EL (cell line): Measurements from ENCODE around the gene SERF2.
"Not testable (repeated sequence)": the region's sequence is repeated elsewhere in the genome, so short reads cannot be mapped to it uniquely, and the experiment has no call there.

Source experiments
- DNase-seq: peaks from one replicate; pipeline ENCODE4 v3.0.0-alpha.2; 2016

Gene SERF2

DNA sequence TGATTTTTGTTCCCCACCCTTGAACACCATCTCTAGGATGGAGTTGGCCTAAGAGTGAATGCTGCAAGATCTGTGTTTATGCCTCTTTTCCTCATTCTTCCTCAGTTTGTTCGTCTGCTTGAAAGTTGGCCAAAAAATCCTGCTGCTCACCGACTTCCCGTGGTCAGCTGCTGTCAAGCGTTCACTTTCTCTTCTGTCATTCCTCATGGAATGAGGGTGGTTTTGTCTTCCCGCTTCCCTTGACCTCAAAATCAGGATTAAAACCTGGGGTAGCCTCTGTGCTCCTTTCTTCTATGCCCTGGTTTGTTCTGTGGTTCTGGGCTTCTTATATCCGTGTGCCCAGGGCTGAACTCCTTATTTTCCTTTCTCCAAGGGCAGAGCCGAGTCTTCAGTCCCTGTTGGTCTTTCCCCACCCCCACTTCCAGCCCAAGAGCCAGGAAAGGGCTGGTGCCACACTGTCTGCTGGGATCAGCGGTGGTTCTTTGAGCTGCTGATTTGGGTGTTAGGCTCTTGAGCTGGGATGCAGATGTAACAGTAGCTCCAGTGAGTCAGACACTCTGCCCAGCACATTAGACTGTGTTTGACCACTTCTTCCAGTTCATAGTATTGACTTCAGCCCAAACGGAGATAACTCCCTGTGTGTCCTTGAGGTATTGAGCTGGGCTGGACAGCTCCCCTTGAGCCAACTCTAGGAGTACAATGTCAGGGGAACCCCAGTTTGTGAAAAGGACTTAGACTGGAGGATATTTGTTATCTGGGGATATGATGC lies 2.3 kb downstream of the SERF2 start:
- peak; percentile 64 for DNase-seq

DNA sequence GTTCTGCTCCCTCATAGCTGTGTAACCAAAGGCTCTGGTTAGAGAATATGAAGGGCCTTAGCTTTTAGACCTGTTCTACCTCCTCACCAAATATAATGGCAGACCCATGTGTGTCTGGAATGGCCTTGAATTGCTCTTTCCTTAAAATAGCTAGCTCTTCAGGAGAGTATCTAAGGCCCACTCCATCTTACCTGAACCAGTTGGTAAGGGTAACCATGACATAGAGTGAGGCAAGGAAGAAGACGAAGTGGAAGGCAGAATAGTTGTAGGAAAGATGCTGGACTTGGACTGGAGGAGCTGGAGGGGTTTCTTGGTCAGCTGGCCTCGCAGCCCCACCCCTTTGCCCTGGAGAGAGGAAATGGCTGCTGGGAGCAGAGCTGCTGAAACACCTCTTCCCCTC lies 3.1 kb downstream of the SERF2 start:
- DNase-seq, result no peak

DNA sequence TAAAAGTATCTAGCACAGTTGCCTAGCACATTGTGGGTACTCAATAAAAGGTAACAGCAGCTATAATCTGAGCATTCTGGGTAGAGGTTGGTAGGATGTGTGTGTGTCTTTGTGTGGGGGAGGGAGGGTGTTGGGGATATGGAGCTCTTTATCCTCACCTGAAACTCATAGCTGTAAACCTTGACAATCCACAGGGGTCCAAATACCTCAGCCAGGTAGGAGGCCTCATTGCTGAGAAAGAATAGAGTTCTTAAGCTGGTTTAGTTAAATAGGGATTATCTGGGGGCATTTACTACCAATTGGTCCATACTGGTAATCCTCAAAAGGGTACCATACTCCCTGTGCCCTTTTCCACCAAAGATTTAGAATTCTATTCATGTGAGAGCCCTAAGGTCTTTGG lies 3.9 kb downstream of the SERF2 start:
- DNase-seq, result no peak

DNA sequence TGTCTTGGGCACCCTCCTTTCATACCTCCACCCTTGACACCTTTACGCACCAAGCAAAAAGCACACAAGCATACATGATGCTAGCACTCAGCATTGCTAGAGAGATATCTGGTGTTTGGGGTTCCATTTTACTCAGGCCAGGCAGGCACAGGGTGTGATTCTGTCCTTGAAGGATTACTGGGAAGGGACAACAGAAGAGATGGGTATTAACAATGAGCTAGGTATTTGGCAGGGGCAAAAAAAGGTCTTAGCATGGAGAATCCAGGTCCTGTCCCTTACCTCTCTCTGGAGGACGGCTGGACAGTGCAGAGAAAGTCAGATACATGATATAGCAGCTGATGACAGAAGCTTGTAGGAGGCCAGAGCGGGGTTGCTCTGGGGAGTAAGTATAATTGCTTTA lies 4.4 kb downstream of the SERF2 start:
- DNase-seq, result no peak

DNA sequence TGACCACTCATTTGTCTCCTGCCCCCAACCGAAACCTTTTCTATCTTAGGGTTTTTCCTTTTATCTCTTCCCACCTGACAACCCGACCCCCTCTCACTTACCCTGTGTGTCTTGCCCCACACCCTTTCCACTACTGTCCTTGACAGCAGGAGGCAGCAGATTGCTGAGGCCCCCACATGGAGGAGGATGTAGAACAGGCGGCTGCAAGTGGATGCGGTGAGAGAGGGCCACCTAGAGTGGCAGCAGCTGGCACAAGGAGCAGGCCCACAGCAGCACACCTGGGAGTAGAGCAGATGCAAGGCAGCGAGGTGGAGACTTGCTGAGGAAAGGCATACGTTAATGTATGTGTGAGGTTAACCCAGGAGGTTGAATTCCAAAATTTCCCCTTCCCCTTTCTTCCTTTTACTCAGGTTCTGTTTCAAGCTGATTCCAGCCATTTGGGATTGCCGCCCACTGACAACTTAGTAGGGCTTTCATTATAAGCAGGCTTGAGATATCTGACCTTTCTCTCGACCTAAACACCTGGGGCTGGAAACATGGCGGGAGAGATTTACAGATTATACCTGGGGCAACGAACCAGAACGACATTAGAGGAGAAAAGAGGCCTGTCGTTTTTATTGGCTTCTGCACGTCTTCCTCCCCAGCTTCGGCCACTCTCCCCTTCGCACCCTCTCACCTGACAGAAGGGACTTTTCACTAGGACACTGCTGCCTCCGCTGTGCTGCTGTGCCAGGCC lies 7.3 kb downstream of the SERF2 start:
- DNase-seq, result no peak

DNA sequence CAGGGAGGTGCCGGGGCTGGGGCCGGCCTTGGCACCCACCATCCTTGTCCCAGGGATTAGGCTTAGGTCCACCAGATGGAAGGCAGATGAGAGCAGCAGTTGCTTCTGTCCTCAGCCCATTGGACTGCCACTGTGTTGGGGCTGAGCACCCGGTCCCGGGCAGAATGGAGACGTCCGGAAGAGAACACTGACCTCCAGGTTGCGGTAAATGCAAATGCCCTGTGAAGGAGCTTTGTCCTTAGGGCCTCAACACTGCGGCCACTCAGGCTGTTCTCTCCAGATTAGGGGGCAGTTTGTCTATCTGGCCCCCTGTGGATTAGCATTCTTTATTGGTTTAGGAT lies 7.8 kb downstream of the SERF2 start, which contains the start of gene SERINC4:
TSS of gene SERINC4 (minus strand) at position 276 of the 341 bp plus-strand sequence. CDS start at position 42, 234 bp downstream.
- no peak for DNase-seq

DNA sequence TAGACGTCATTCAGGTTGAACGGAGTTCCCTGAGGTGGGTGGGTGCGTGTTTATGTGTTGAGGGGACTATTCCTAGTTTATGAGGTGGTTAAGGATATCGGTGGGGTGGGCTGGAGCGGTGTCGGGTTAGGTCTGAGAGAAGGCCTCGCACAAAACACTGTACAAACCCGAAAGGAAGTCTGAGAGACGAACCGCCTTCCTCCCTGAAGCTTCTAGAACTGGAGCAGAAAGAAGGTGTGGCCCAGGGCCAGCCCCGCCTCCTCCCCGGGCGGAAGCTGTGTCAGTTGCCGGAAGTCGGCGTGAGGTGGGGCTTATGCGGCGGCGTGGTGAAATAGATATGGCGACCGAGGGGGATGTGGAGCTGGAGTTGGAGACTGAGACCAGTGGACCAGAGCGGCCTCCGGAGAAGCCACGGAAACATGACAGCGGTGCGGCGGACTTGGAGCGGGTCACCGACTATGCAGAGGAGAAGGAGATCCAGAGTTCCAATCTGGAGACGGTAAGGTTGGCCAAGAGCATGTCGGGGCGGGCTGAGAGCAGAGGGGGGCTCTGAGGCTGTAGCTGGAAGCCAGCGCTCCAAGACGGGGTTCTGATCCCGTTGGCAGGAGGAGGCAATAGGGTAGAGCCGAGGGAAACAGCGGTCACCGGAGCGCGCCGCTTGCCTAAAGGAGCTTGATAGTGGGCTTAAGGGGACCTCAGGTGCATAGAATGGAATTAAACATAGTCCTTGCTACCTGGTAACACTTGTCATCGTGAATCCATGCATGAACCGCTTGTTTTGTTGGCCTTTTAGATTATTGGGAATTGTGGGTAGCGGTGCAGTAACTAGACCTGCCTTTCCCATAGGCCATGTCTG lies 8.4 kb downstream of the SERF2 start, which contains the start of gene HYPK:
TSS of gene HYPK (plus strand) at position 314 of the 856 bp plus-strand sequence. CDS start at position 338, 24 bp downstream.
- DNase-seq, result peak; percentile 87

DNA sequence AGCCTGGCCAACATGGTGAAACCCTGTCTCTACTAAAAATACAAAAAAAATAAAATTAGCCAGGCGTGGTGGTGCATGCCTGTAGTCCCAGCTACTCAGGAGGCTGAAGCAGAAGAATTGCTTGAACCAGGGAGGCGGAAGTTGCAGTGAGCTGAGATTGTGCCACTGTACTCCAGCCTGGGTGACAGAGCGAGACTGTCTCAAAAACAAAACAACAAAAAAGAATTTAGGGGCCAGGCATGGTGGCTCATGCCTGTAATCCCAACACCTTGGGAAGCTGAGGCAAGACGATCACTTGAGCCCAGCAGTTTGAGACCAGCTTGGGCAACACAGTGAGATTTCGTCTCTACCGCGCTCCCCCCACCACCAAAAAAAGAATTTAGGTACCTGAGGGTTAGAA lies 10.6 kb downstream of the SERF2 start:
- DNase-seq, result not testable (repeated sequence)

DNA sequence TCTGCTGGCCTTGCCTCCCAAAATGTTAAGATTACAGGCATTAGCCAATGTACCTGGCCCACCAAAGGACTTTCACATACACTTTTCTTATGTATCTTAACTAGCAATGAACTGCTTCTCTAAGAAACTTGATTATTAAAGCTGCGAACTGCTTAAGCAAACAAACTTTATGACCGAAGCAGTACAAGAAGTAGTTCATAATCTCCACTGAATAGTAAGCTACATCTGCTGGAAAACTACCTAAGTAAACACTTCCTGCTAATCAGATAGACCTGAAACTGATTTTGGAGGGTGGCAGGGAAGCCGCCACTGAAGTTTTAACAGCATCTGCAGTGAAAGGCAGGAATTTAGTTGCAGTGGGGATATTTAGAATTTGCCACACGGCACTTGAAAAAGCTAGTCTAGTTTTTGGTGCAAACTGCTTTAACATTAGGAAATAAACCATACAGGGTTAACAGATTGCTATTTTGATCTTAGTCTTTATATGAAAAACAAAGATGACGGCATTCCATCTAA lies 16.4 kb downstream of the SERF2 start:
- DNase-seq, result no peak

DNA sequence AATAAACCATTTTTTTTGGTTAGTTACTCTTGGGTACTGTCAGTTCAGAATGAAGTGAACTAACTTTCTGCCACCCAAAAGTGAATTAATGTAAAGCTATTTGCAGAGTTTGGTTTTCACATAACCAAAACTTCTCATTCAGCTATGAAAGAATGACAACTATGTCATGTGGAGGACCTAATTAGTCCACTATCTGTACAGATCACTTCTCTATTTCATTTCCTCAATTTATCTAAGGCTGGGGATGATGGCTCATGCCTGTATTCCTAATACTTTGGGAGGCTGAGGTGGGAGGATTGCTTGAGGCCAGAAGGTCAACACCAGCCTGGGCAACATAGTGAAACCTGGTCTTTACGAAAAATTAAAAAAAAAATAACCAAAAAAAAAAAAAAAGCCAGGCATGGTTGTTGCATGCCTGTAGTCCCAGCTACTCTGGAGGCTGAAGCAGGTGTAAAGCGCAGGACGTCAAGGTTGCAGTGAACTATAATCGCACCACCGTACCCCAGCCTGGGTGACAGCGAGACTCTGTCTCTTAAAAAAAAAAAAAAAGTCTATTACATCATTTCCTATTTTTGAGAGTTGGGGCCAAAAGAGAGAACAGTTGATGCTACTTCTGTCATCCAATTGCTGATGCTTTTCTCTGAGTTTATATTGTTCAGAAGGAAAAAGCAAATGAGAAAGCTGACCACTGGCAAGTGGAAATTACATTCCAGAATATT lies 17.0 kb downstream of the SERF2 start:
- no peak for DNase-seq

DNA sequence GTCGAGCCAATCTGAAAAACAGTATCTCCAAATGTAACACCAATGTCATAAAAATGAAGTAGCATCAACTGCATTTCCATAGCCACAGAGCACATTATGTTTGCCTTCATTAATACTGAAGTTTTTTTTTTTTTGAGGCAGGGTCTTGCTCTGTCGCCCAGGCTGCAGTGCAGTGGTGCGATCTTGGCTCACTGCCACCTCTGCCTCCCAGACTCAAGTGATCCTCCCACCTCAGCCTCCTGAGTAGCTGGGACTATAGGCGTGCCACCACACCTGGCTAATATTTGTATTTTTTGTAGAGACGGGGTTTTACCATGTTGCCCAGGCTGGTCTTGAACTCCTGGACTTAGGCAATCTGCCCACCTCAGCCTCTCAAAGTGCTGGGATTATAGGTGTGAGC lies 22.9 kb downstream of the SERF2 start:
- DNase-seq, result not testable (repeated sequence)

DNA sequence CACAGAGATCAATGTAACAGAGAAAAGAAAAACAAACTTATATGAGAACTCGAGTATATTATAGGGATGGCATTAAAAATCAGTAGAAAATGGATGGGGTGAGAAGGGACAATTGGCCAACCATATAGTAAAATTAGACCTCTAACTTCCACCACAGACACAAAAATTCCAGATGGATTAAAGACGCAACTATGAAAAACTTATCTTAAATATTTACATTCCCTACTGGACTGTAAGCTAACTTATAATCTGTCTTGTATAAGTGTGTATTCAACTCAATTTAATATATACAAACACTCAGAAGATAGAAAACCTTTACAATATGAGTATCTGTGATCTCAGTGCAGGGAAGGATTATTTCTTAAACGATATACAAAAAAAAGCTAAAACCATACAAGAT lies 29.4 kb downstream of the SERF2 start:
- DNase-seq, result no peak

DNA sequence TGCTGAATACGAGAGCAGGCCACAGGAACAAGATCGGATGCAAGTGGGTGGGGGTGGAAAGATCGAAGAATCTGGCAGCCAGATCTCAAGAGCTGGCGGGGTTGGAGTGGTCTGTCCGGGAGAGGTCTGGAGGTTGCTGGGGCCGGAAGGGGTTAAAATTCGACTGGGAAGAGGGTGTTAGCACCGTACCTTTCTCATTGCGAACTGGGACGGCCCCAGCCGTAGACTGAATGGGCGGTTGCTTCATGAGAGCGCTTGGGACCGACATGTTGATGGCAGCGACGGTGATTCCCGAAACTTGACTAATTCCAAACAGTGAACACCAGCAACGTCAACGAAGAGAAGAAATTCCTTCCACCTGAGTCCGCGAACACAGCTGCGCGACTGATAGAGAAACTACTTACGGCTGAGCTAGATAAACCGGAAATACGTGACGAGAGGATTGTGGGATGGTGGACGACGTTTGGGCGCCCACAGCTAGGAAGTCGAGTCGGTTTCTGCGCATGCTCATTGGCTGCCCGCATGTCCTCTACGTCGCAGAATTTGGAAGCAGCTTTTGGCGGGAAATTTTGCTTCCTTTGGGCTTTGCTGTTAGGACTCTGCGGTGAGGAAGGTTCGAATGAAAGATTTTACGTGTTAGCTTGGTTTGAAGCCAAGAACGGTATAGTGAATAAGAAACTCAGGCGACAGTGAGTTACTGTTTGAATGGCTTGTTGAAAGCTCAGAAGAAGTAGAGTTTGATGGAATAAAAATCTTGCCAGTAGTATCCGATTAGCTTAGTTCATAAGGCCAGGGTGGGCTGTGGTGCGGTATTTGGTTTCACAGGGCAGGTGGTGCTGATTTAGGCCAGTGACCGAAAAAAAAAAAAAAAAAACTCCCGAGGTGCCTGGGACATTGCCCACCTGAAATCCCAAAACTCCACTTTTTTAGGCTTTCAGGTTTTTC lies 32.5 kb downstream of the SERF2 start, which contains the start of gene MFAP1:
TSS of gene MFAP1 (minus strand) at position 389 of the 945 bp plus-strand sequence. CDS start at position 268, 121 bp downstream.
- peak; percentile 97 for DNase-seq

DNA sequence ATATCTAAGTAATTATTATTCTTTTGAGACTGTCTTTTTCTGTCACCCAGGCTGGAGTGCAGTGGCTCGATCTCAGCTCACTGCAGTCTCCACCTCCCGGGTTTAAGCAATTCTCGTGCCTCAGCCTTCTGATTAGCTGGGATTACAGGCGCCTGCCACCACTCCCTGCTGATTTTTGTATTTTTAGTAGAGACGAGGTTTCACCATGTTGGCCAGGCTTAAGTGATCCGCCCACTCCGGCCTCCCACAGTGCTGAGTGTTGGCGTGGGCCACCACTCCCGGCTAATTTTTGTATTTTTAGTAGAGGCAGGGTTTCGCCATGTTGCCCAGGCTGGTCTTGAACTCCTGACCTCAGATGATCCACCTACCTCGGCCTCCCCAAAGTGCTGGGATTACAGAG lies 33.2 kb downstream of the SERF2 start:
- not testable (repeated sequence) for DNase-seq

DNA sequence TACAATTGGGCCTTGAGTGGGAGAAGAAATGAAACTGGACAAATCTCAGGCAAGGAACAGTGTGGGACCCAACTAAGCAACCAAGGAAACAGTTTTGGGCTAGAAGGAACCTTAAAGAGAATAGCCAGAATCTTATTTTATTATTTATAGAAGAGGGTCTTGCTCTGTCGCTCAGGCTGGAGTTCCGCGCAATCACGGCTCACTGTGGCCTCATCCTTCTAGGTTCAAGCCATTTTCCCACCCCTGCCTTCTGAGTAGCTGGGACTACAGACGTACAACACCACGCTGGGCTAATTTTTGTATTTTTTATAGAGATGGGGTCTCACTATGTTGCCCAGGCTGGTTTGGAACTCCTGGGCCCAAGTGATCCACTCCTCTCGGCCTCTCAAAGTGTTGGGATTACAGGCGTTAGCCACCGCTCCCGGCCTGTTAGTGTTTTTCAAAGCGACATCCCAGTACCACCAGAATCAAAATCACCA lies 33.9 kb downstream of the SERF2 start:
- no peak for DNase-seq

DNA sequence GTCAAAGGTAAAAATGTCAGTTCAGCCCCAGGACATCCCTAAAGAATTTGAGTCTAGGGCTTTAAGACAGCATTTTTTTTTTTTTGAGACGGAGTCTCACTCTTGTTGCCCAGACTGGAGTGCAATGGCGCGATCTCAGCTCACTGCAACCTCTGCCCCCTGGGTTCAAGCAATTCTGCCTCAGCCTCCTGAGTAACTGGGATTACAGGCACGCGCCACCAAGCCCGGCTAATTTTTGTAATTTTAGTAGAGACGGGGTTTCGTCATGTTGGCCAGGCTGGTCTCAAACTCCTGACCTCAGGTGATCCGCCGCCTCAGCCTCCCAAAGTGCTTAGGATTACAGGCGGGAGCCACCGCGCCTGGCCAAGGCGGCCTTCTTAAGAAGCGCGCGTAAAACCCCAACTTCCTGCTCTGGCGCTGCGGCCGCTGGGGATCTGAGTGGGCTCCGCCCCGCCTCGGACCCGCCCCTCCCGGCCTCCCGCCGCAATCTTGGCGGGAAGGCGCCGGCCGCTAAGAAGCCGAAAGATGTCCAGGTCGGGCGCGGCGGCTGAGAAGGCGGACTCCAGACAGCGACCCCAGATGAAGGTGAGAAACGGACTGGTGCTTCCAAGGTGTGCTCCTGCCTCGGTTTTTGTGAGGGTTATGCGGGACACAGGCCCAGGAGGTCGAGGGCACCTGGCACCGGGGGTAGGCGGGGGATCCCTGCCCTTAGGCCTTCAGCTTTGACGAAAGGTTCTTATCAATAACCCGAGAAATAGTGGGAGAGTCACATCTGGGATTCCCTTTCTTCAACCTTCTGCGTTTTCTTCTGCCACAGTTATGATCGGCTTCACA lies 34.6 kb downstream of the SERF2 start, which contains the start of gene WDR76:
TSS of gene WDR76 (plus strand) at position 495 of the 834 bp plus-strand sequence. CDS start at position 526, 31 bp downstream.
- peak; percentile 89 for DNase-seq

DNA sequence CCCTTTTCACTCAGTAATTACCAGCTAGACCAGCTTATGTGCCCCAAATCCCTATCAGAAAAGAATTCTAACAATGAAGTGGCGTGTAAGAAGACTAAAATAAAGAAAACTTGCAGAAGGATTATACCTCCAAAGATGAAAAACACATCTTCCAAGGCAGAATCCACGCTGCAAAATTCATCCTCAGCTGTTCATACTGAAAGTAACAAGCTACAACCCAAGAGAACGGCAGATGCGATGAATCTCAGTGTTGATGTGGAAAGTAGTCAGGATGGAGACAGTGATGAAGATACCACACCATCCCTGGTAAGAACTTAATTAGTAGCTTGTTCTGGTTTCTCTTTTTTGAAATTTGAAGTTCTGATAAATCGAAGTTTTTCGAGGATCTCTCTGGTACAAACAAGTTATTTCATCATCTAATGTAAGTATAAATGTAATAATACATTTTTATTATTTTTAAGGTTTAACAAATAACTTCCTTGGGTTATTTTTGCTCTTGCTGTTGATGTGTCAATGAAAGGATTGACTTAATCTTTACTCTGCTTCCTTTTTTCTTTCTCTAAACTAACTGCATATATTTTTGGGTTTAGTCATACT lies 36.0 kb downstream of the SERF2 start:
- DNase-seq, result peak; percentile 28

DNA sequence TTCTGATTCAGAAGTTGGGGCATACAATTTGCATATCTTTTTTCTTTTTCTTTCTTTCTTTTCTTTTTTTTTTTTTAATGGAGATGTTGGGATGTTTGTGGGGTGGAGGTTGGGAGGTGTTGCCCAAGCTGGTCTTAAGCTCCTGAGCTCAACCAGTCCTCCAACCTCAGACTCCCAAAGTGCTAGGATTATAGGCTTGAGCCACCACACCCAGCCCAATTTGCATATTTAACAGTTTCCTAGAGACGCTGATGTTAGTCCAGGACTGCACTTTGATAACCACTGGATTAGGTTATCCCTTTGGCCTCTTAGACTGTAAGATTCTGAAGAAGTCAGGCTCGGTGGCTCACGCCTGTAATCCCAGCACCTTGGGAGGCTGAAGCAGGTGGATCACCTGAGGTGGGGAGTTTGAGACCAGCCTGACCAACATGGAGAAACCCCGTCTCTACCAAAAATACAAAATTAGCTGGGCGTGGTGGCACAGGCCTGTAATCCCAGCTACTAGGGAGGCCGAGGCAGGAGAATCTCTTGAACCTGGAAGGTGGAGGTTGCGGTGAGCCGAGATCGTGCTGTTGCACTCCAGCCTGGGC lies 37.9 kb downstream of the SERF2 start:
- not testable (repeated sequence) for DNase-seq
